ENCODE results near the gene CERS6.

CERS6 gene

DNA sequence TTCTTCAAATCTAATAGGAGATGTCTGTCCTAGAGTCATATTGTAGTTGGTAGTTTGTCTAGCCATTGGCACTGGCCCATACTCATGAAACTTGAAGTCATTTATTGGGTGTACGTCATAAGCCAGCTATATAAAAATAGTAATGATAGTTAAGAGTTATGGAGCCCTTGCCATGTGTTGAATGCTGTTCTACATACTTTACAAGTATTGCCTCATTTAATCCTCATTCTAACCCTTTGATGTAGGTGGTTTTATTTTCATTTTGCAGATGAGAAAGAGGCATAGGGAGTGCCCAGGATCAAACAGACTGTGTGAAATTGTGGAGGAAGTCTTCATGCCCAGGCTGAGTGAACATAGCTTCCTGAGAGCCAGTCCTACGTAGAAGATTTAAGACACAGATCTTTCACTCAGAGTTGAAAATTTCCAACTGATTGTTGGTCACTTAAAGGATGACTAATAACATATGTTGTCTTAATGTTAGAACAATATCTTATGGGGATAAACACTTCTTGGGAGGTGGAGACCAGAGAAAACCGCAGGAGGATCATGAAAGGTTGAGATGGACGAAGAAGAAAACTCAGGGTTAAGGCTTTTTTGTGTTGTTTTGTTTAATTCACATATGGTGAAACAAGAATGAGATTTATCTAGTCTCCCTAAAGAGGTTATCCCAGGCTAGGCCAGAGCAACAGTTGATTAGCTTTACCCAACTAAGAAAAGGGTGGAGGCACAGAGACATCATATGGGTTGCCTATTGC is 156.0 kb downstream of the CERS6 start:
- H3K4me3 ChIP-seq (ENCODE audit: low read depth, low read length): no peak overlapping the region
- no peak overlapping the region for H3K9ac ChIP-seq
- no peak overlapping the region for H3K27ac ChIP-seq
- no peak overlapping the region for H3K4me2 ChIP-seq (ENCODE audit: low read length)
- no peaks in the 10 kb centered on the region for H3K4me1 ChIP-seq
- H3K79me2 ChIP-seq: no peaks in the 10 kb centered on the region
- no peaks in the 10 kb centered on the region for H3K9me3 ChIP-seq (ENCODE audit: control insufficient read depth, low read length)
- no peak overlapping the region for H2AFZ ChIP-seq
- H3K36me3 ChIP-seq (ENCODE audit: control insufficient read depth, insufficient read depth, low read length): no peaks in the 10 kb centered on the region
- TF ChIP-seq, protein P1, sequence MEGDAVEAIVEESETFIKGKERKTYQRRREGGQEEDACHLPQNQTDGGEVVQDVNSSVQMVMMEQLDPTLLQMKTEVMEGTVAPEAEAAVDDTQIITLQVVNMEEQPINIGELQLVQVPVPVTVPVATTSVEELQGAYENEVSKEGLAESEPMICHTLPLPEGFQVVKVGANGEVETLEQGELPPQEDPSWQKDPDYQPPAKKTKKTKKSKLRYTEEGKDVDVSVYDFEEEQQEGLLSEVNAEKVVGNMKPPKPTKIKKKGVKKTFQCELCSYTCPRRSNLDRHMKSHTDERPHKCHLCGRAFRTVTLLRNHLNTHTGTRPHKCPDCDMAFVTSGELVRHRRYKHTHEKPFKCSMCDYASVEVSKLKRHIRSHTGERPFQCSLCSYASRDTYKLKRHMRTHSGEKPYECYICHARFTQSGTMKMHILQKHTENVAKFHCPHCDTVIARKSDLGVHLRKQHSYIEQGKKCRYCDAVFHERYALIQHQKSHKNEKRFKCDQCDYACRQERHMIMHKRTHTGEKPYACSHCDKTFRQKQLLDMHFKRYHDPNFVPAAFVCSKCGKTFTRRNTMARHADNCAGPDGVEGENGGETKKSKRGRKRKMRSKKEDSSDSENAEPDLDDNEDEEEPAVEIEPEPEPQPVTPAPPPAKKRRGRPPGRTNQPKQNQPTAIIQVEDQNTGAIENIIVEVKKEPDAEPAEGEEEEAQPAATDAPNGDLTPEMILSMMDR (IDR thresholded peaks at IDR 0.05): no peak
- H3K27me3 ChIP-seq (ENCODE audit: control insufficient read depth, insufficient read depth, low read length): no peaks in the 10 kb centered on the region

DNA sequence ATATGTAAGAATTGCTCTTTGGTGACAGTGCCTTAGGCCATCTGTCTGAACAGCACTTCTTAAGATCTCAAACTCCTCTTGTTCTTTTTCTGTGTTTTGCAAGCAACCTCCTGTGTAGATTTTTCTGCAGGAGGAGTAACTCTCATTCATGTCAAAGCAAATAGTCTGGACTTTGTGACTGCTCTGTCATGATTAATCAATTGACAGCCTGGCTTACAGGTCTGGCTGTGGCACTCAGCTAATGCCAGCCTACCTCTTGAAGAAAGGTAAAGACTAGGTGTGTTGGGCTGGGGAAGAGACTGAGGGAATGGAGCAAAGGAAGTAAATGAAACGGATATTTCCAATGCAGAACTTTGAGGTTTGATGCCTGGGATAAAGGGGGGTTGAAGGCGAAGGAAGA is 156.6 kb downstream of the CERS6 start:
- H3K27ac ChIP-seq: no peak overlapping the region
- no peak overlapping the region for H3K4me2 ChIP-seq (ENCODE audit: low read length)
- no peaks in the 10 kb centered on the region for H3K36me3 ChIP-seq (ENCODE audit: control insufficient read depth, insufficient read depth, low read length)
- no peaks in the 10 kb centered on the region for H3K9me3 ChIP-seq (ENCODE audit: control insufficient read depth, low read length)
- no peak overlapping the region for H3K9ac ChIP-seq
- no peaks in the 10 kb centered on the region for H3K79me2 ChIP-seq
- H2AFZ ChIP-seq: no peak overlapping the region
- no peaks in the 10 kb centered on the region for H3K4me1 ChIP-seq
- no peak overlapping the region for H3K4me3 ChIP-seq (ENCODE audit: low read depth, low read length)
- TF ChIP-seq, protein P1 (IDR thresholded peaks at IDR 0.05): no peak
- no peaks in the 10 kb centered on the region for H3K27me3 ChIP-seq (ENCODE audit: control insufficient read depth, insufficient read depth, low read length)

DNA sequence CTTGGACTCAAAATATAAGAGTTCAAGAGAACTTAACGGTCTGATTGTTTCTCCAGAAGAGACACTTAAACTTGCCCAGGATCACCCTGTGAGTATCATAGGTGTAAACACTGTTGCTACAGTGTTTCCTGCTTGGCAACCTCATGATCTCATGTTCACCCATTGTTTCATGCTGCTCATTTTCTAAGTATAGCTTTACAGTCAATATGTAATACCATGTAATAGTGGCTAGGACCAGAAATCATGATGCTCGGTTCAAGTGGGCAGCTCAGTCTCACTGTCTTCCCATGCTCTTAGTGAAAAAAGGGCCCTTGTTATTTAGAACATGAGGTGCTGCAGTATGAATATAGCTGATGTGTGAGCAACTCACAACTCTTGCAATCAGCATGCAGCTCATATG is 157.5 kb downstream of the CERS6 start:
- no peaks in the 10 kb centered on the region for H3K36me3 ChIP-seq (ENCODE audit: control insufficient read depth, insufficient read depth, low read length)
- H3K9ac ChIP-seq: no peak overlapping the region
- H3K27ac ChIP-seq: no peak overlapping the region

DNA sequence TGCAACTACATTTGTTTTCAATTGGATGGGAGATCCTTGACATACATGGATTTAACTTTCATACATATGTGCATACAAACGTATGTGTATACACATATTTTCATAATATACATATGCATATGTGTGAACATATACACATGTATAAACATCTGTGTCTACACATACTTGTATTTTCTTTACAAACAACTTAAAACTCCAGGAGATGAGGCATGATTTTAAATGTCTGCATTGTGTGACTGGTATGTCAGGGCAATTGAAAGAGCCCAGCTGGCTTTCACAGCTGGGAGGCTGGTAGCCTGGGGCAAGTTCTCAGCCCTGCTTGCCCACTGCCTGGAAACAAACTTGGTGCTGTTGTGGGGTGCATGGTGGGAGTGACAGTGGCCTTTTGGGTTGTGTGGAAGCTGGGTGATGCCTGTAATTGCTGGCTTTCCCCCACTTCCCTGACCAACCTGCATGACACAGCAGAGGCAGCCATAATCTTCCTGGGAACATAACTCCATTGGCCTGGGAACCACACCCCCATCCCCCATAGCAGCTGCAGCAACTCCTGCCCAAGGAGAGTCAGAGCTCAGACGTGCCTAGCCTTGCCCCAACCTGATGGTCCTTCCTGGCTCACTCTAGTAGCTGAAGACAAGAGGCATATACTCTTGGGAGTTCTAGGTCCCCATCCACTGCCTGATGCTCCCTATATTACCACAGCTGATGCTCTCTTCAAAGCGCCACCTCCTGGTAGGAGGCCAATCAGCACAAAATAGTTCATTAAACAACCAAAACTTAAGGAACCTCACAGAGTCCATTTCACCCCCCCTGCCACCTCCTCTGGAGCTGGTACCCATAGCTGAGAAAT is 158.3 kb downstream of the CERS6 start:
- Histone ChIP-seq H3K9ac (no peak overlapping the region), H3K27ac (no peak overlapping the region), H2AFZ (no peak overlapping the region), H3K9me3 (ENCODE audit: control insufficient read depth, low read length) (no peaks in the 10 kb centered on the region), H3K79me2 (no peaks in the 10 kb centered on the region), H3K4me1 (no peaks in the 10 kb centered on the region), H3K27me3 (ENCODE audit: control insufficient read depth, insufficient read depth, low read length) (no peaks in the 10 kb centered on the region), H3K4me2 (ENCODE audit: low read length) (no peak overlapping the region), H3K36me3 (ENCODE audit: control insufficient read depth, insufficient read depth, low read length) (no peaks in the 10 kb centered on the region), H3K4me3 (ENCODE audit: low read depth, low read length) (no peak overlapping the region)
- TF ChIP-seq, protein P1 (IDR thresholded peaks at IDR 0.05): no peak

More for the DNA sequence above, 157.5 kb downstream of the CERS6 start:
- Histone ChIP-seq H3K79me2 (no peaks in the 10 kb centered on the region), H3K27me3 (ENCODE audit: control insufficient read depth, insufficient read depth, low read length) (no peaks in the 10 kb centered on the region), H3K4me3 (ENCODE audit: low read depth, low read length) (no peak overlapping the region), H3K9me3 (ENCODE audit: control insufficient read depth, low read length) (no peaks in the 10 kb centered on the region), H3K4me2 (ENCODE audit: low read length) (no peak overlapping the region), H2AFZ (no peak overlapping the region), H3K4me1 (no peaks in the 10 kb centered on the region)
- TF ChIP-seq, protein P1 (IDR thresholded peaks at IDR 0.05): no peak

All from parathyroid adenoma (tissue), 2 donors.